ENCODE data around the gene CHIT1. TPM values are rescaled to one million over a fixed set of nuclear protein-coding genes. Genes with fewer than 3 reads are reported as not detected.

Gene CHIT1
- total RNA-seq, 2 donors from 2014 or later: 1.3 to 2.2 TPM

Other genes starting within 250 kb of the CHIT1 start
- 10 to 100 TPM; 67.5 to 92.0 TPM for gene TMEM183A, start 222.3 kb downstream of the CHIT1 start, total RNA-seq
- 100 to 1,000 TPM in 1 of 2 donors, 1 to 10 TPM in 1; 1.9 to 112 TPM for gene PPFIA4, start 203.2 kb downstream of the CHIT1 start, total RNA-seq
- gene MYOG, start 143.7 kb downstream of the CHIT1 start, total RNA-seq: not detected
- not detected for gene ADORA1, start 101.9 kb downstream of the CHIT1 start, total RNA-seq
- not detected for gene MYBPH, start 53.8 kb downstream of the CHIT1 start, total RNA-seq
- gene CHI3L1, start 43.0 kb downstream of the CHIT1 start, total RNA-seq: under 1 TPM in 1 of 2 donors, not detected in 1; 0.49 TPM
- 100 to 1,000 TPM in 1 of 2 donors, 10 to 100 TPM in 1; 87.2 to 185 TPM for gene BTG2, start 75.8 kb upstream of the CHIT1 start, total RNA-seq
- gene FMOD, start 121.4 kb upstream of the CHIT1 start, total RNA-seq: 1 to 10 TPM in 1 of 2 donors, under 1 TPM in 1; 0.68 to 1.4 TPM
- under 1 TPM in 1 of 2 donors, not detected in 1; 0.07 TPM for gene PRELP, start 246.1 kb upstream of the CHIT1 start, total RNA-seq